Caco-2 (cell line): ENCODE results near the gene KCNG1. TPM values are rescaled to one million over a fixed set of nuclear protein-coding genes. Genes with fewer than 3 reads are reported as not detected.

Experiments used
- BruUV-seq: library from RNA; stranded (reverse); fragments of 400-500 nt; replicated peaks from 2 replicates; lab custom pipeline; 2021; lab: Mats Ljungman, UMichigan
- CTCF ChIA-PET: fragments of 300-600 bp; sonication (Branson Sonifier 250); formaldehyde crosslinking; loops from one replicate; lab custom pipeline; 2022; ENCODE audit warnings: antibody characterized with exemption; lab: Charles Lee
- POLR2A ChIA-PET: fragments of 300-600 bp; sonication (Branson Sonifier 250); formaldehyde crosslinking; loops from one replicate; lab custom pipeline; 2022; ENCODE audit warnings: antibody characterized with exemption; lab: Charles Lee
- DNase-seq, 2 experiments: peaks; one replicate each; pipeline versions ENCODE4 v3.0.0 to v3.0.0-alpha.2; 2020 to 2022
- H3K27me3 ChIP-seq: replicated peaks from 2 replicates; pipeline ENCODE4 v1.6.0; 2011; ENCODE audit warnings: low read length; ENCODE audit not compliant: control insufficient read depth, insufficient read depth
- H3K36me3 ChIP-seq: 2 replicates; pipeline ENCODE4 v1.5.1; 2011; ENCODE audit warnings: low read length; ENCODE audit not compliant: control insufficient read depth, insufficient read depth
- H3K4me1 ChIP-seq: fragments of 250-450 bp; sonication (Bioruptor Pico); 2 replicates; pipeline ENCODE4 v1.5.1; 2020; ENCODE audit warnings: mild to moderate bottlenecking
- H3K4me3 ChIP-seq: 2 replicates; pipeline ENCODE4 v1.5.1; 2011; ENCODE audit warnings: low read depth, mild to moderate bottlenecking, control low read depth, low read length
- H3K9me3 ChIP-seq: fragments of 250-450 bp; sonication (Bioruptor Pico); 2 replicates; pipeline ENCODE4 v1.5.1; 2020; ENCODE audit warnings: mild to moderate bottlenecking, moderate library complexity
- H3K27ac Mint-ChIP-seq: one replicate; pipeline ENCODE4 v1.8.0; 2022; ENCODE audit warnings: mixed read lengths; ENCODE audit not compliant: unreplicated experiment
- H3K27me3 Mint-ChIP-seq: one replicate; pipeline ENCODE4 v1.8.0; 2022; ENCODE audit warnings: mixed read lengths; ENCODE audit not compliant: insufficient read depth, unreplicated experiment
- H3K36me3 Mint-ChIP-seq: one replicate; pipeline ENCODE4 v1.8.0; 2022; ENCODE audit warnings: mild to moderate bottlenecking, mixed read lengths; ENCODE audit not compliant: insufficient read depth, unreplicated experiment
- H3K4me1 Mint-ChIP-seq: one replicate; pipeline ENCODE4 v1.8.0; 2022; ENCODE audit warnings: low read depth, mixed read lengths; ENCODE audit not compliant: unreplicated experiment
- H3K4me3 Mint-ChIP-seq: one replicate; pipeline ENCODE4 v1.8.0; 2022; ENCODE audit warnings: mild to moderate bottlenecking, moderate library complexity, mixed read lengths; ENCODE audit not compliant: unreplicated experiment
- H3K9me3 Mint-ChIP-seq: one replicate; pipeline ENCODE4 v1.8.0; 2022; ENCODE audit warnings: mixed read lengths; ENCODE audit not compliant: unreplicated experiment
- intact Hi-C: fragments of 100-400 bp; cut with micrococcal nuclease; formaldehyde crosslinking; loops from one replicate; pipeline ENCODE4 v1.10.0; 2022; ENCODE audit not compliant: unreplicated experiment
- total RNA-seq: library from RNA; stranded (reverse); gene quantifications from 2 replicates; pipeline ENCODE4 v1.2.3, GENCODE V29; 2022
- TF ChIP-seq, protein P1 (sequence below), 2 experiments: fragments of 200-600 bp in 1 of 2; IDR thresholded peaks; 1 replicate in 1 of 2; 2 replicates in 1 of 2; pipeline versions ENCODE4 v1.5.1 to v1.8.0; 2011 to 2022; ENCODE audit warnings: antibody characterized with exemption in 1 of 2, control low read depth in 1 of 2, inconsistent platforms in 1 of 2, low read depth in 1 of 2, low read length in 1 of 2, mild to moderate bottlenecking in 1 of 2, moderate library complexity in 1 of 2; ENCODE audit not compliant: insufficient read depth in 1 of 2, severe bottlenecking in 1 of 2, unreplicated experiment in 1 of 2

The KCNG1 gene
- total RNA-seq, 1 experiment from 2014 or later = 1.5 TPM

- Histone ChIP-seq H3K36me3 (no peaks in the 10 kb centered on the region), H3K4me1 (no peaks in the 10 kb centered on the region), H3K9me3 (no peaks in the 10 kb centered on the region), H3K27me3 (peaks cover 2% of the 10 kb centered on the region; the same call in 1 of the 2 replicates), H3K4me3 (no peak overlapping the region)
- Mint-ChIP-seq H3K4me1 (no peaks in the 10 kb centered on the region), H3K4me3 (no peak overlapping the region), H3K36me3 (no peaks in the 10 kb centered on the region), H3K27ac (no peak overlapping the region), H3K27me3 (peaks cover 7% of the 10 kb centered on the region), H3K9me3 (peaks cover 8% of the 10 kb centered on the region)
- CTCF ChIA-PET = interaction anchor here (1.5 kb wide), 1 partner anchor 23 kb away, joined by 3 read pairs; no protein-coding TSS in a partner anchor
- DNase-seq = peak in 1 of 2 experiments; percentile 33
- BruUV-seq = no TSS peak
- intact Hi-C loops = no loop called here
- POLR2A ChIA-PET = interaction anchor here (0.7 kb wide), 1 partner anchor 186 kb away, joined by 3 read pairs; no protein-coding TSS in a partner anchor
- TF ChIP-seq, protein P1, sequence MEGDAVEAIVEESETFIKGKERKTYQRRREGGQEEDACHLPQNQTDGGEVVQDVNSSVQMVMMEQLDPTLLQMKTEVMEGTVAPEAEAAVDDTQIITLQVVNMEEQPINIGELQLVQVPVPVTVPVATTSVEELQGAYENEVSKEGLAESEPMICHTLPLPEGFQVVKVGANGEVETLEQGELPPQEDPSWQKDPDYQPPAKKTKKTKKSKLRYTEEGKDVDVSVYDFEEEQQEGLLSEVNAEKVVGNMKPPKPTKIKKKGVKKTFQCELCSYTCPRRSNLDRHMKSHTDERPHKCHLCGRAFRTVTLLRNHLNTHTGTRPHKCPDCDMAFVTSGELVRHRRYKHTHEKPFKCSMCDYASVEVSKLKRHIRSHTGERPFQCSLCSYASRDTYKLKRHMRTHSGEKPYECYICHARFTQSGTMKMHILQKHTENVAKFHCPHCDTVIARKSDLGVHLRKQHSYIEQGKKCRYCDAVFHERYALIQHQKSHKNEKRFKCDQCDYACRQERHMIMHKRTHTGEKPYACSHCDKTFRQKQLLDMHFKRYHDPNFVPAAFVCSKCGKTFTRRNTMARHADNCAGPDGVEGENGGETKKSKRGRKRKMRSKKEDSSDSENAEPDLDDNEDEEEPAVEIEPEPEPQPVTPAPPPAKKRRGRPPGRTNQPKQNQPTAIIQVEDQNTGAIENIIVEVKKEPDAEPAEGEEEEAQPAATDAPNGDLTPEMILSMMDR (IDR thresholded peaks at IDR 0.05; ENCODE audit: insufficient read depth in 1 of 2, low read depth in 1 of 2, low read length in 1 of 2, severe bottlenecking in 1 of 2, unreplicated experiment in 1 of 2) = no peak
These were observed 14.7 kb upstream of the KCNG1 start for GRCh38 chr20:51037532-51038115.

- intact Hi-C loops = no loop called here
- TF ChIP-seq, protein P1 (IDR thresholded peaks at IDR 0.05; ENCODE audit: insufficient read depth in 1 of 2, low read depth in 1 of 2, low read length in 1 of 2, severe bottlenecking in 1 of 2, unreplicated experiment in 1 of 2) = no peak
- H3K4me1 ChIP-seq = no peaks in the 10 kb centered on the region
- Mint-ChIP-seq H3K27me3 (peaks cover 13% of the 10 kb centered on the region), H3K9me3 (peaks cover 15% of the 10 kb centered on the region), H3K4me1 (no peaks in the 10 kb centered on the region), H3K36me3 (no peaks in the 10 kb centered on the region), H3K27ac (no peak overlapping the region), H3K4me3 (no peak overlapping the region)
- H3K4me3 ChIP-seq = no peak overlapping the region
- no TSS peak for BruUV-seq
- H3K36me3 ChIP-seq = no peaks in the 10 kb centered on the region
- H3K9me3 ChIP-seq = no peaks in the 10 kb centered on the region
- ChIA-PET POLR2A (interaction anchor here (0.7 kb wide), 1 partner anchor 186 kb away, joined by 3 read pairs; no protein-coding TSS in a partner anchor), CTCF (interaction anchor here (1.5 kb wide), 1 partner anchor 22 kb away, joined by 3 read pairs; no protein-coding TSS in a partner anchor)
- no peak for DNase-seq
- H3K27me3 ChIP-seq = peaks cover 2% of the 10 kb centered on the region; the same call in 1 of the 2 replicates
These were observed 14.1 kb upstream of the KCNG1 start for GRCh38 chr20:51036827-51037531.

GRCh38 chr20:51036226-51036625, 13.3 kb upstream of the KCNG1 start:
- TF ChIP-seq, protein P1 (IDR thresholded peaks at IDR 0.05; ENCODE audit: insufficient read depth in 1 of 2, low read depth in 1 of 2, low read length in 1 of 2, severe bottlenecking in 1 of 2, unreplicated experiment in 1 of 2) = no peak
- CTCF ChIA-PET = interaction anchor here (1.0 to 1.5 kb wide), 2 partner anchors 21 to 105 kb away, joined by 3 read pairs; partner anchors contain the start of gene ADNP
- BruUV-seq = no TSS peak
- Histone ChIP-seq H3K4me1 (no peaks in the 10 kb centered on the region), H3K9me3 (no peaks in the 10 kb centered on the region), H3K36me3 (no peaks in the 10 kb centered on the region), H3K27me3 (no peaks in the 10 kb centered on the region; the same call in 1 of the 2 replicates), H3K4me3 (no peak overlapping the region)
- Mint-ChIP-seq H3K27me3 (peaks cover 15% of the 10 kb centered on the region), H3K4me1 (no peaks in the 10 kb centered on the region), H3K27ac (no peak overlapping the region), H3K9me3 (peaks cover 22% of the 10 kb centered on the region), H3K36me3 (no peaks in the 10 kb centered on the region), H3K4me3 (no peak overlapping the region)
- no peak for DNase-seq
- POLR2A ChIA-PET = no interaction called here
- intact Hi-C loops = no loop called here
